DMS114 treated with DMSO at 0.1 percent for 48 hours (cell line): ENCODE results near the gene MIA3.
A peak's percentile ranks its signal among the peaks of the same experiment; 100 is the strongest.
"Not testable (repeated sequence)": the region's sequence is repeated elsewhere in the genome, so short reads cannot be mapped to it uniquely, and the experiment has no call there.

Source experiments
- DNase-seq: peaks from one replicate; lab custom pipeline; 2025; ENCODE audit not compliant: unreplicated experiment; lab: John Stamatoyannopoulos, UW

MIA3 gene, protein sequence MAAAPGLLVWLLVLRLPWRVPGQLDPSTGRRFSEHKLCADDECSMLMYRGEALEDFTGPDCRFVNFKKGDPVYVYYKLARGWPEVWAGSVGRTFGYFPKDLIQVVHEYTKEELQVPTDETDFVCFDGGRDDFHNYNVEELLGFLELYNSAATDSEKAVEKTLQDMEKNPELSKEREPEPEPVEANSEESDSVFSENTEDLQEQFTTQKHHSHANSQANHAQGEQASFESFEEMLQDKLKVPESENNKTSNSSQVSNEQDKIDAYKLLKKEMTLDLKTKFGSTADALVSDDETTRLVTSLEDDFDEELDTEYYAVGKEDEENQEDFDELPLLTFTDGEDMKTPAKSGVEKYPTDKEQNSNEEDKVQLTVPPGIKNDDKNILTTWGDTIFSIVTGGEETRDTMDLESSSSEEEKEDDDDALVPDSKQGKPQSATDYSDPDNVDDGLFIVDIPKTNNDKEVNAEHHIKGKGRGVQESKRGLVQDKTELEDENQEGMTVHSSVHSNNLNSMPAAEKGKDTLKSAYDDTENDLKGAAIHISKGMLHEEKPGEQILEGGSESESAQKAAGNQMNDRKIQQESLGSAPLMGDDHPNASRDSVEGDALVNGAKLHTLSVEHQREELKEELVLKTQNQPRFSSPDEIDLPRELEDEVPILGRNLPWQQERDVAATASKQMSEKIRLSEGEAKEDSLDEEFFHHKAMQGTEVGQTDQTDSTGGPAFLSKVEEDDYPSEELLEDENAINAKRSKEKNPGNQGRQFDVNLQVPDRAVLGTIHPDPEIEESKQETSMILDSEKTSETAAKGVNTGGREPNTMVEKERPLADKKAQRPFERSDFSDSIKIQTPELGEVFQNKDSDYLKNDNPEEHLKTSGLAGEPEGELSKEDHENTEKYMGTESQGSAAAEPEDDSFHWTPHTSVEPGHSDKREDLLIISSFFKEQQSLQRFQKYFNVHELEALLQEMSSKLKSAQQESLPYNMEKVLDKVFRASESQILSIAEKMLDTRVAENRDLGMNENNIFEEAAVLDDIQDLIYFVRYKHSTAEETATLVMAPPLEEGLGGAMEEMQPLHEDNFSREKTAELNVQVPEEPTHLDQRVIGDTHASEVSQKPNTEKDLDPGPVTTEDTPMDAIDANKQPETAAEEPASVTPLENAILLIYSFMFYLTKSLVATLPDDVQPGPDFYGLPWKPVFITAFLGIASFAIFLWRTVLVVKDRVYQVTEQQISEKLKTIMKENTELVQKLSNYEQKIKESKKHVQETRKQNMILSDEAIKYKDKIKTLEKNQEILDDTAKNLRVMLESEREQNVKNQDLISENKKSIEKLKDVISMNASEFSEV (N-terminal part only)

GRCh38 chr1:222618001-222618879 is at the start of gene MIA3:
Gene MIA3, plus strand, starts transcription at chr1:222618097. Its CDS starts 14 bp downstream, at chr1:222618111.
- peak; percentile 32 for DNase-seq

GRCh38 chr1:222570837-222571236 is 47.1 kb upstream of the MIA3 start:
- DNase-seq = no peak

- DNase-seq = no peak
These were observed 38.6 kb upstream of the MIA3 start for GRCh38 chr1:222579316-222579715.

- DNase-seq = no peak
These were observed 35.7 kb upstream of the MIA3 start for GRCh38 chr1:222582099-222582774.

DNA sequence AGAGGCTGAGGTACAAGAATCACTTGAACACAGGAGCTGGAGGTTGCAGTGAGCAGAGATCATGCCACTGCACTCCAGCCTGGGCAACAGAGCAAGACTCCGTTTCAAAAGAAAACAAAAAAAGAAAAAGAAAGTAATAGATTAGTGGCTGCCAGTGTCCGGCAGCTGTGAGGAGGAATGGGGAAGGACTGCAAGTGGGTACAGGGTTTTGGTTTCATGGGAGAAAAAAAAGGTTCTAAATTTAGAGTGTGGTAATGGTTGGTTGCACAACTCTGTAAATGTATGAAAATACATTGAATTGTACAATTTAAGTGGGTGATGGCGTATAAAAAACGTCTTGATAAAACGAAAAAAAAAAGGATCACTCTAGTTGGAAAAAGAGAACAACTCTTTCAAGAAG is 34.8 kb upstream of the MIA3 start:
- DNase-seq = no peak

DNA sequence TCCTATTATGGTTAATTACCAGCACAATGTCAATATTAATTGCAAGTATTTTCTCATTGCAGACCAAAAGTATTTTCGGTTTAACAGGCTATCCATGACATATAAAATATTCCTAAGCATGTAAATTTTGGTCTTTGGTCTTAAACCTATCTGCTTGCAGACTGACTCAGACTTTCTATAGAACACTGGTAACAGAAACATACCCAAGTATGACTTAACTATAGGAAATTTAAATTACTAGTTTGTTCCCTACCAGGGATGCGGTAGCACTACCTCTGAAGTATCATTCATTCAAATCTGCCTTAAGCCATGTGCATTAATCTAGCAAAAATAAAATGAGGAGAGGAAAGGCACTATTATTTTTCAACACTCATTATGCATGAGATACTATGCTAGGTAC is 31.1 kb upstream of the MIA3 start:
- no peak for DNase-seq

GRCh38 chr1:222588135-222588534 is 29.8 kb upstream of the MIA3 start:
- no peak for DNase-seq

- peak; percentile 86 for DNase-seq
These were observed 28.2 kb upstream of the MIA3 start, which contains the start of gene TAF1A for GRCh38 chr1:222589462-222590302. Gene TAF1A, minus strand, starts transcription at chr1:222589933.

DNA sequence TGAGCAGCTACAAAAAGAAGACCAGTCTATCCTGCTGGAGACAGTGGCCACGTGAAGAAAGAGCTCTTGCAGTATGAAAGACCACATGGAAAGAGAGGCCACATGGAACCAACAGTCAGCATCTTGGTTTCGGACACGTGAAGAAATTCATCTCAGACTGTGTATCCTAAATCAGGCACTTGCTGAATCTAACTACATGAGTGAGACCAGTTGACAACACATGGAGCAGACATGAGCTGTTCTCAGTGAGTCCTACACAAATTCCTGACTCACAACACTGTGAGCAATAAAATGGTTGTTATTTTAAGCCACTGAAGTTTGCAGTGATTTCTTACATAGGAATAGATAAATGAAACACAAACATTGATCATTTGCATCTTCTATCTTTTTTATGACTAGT is 25.7 kb upstream of the MIA3 start:
- no peak for DNase-seq

DNA sequence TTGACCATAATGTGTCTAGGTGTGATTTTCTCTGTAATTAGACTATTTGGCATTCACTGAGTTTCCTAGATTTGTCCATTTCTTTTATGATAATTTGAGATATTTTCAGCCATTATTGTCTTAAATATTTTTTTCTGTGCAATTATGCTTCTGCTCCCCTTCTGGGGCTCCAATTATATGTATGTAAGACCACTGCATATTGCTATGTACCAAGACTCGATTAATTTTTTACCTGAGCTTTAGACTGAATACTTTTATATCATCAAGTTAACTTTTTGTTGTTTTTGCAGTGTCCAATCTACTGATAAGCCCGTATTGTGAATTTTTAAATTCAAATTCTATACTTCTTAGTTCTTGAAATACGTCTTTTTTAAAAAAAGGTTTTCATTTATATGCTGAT is 23.1 kb upstream of the MIA3 start:
- DNase-seq = no peak

- no peak for DNase-seq
These were observed 21.2 kb upstream of the MIA3 start for GRCh38 chr1:222596696-222597095.

DNA sequence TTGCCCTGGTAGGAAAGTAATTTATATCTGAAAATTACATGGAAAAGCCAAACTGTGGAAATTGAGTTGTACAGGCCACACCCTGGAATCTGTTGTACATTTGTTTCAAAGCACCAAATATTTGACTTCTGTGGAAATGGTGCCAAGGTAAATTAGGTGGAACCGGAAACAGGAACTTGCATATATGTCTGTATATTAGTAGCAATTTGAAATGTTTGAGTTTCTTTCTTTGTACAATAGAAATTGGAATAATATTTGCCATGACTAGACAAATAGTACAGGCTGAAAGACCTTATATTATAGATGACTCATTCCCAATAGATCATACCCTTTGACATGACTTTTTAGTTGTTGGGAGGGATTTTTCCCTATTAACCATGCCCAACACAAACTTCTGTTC is 17.6 kb upstream of the MIA3 start:
- no peak for DNase-seq

DNA sequence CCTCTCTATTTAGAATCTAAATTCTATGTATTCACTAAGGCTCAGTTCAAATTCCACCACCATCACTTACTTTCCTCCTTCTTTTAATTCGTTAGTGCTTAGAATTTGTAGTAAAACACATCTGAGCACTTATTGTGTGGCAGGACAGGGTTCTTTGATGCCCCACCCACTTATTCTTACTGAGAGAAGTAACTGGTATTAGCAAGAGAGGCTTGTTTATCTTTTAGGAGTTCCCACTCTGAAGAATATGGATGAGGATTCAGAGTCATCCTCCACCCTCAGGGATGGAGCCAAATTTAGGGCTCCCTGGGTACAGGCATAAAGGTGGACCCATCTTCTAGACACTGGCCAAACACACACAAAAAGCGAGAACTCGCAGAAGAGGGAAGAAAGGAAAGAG is 16.6 kb upstream of the MIA3 start:
- DNase-seq = no peak

GRCh38 chr1:222606757-222607156 is 11.1 kb upstream of the MIA3 start:
- no peak for DNase-seq

GRCh38 chr1:222609111-222609510 is 8.8 kb upstream of the MIA3 start:
- not testable (repeated sequence) for DNase-seq

DNA sequence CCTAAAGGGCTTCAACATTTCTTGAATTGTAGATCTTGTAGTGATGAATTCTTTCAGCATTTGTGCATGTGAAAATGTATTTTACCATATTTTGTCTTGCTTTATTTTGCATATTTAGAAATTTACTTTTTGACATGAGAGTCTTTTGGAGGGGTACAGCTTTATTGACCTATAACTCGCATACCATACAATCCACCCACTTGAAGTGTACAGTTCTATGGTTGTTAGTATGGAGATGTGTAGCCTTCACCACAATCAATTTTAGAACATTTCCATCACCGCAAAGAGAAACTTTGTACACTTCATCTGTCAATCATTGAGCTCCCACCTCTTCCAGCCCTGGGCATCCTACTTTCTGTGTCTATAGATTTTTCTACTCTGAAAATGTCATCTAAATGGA is 7.2 kb upstream of the MIA3 start:
- DNase-seq = no peak

DNA sequence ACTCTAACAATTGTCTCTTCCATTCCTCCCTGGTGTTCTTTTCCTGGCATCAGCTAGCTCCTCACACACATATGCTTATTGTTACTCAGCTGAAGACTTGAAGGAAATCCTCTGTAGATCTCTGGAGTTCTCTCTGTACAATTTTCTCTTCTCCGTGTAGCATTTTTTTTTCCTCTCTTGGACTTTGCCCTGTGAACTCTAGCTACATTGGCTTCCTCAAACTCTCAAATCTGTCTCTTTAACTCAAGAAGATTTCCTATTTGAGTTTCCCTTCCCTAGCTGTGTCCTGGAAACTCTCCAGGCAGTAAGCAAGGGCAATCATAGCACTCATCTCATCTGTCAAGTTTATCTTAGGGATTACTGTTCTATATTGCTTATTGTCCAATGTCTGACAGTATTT is 4.3 kb upstream of the MIA3 start:
- DNase-seq = no peak

- DNase-seq = no peak
These were observed 1.4 kb upstream of the MIA3 start for GRCh38 chr1:222616525-222616924.
